ENCODE results near the gene TTLL5. TPM values are rescaled to one million over a fixed set of nuclear protein-coding genes. Genes with fewer than 3 reads are reported as not detected.

TTLL5 gene
- total RNA-seq, 1 donor, result 29.5 TPM

DNA sequence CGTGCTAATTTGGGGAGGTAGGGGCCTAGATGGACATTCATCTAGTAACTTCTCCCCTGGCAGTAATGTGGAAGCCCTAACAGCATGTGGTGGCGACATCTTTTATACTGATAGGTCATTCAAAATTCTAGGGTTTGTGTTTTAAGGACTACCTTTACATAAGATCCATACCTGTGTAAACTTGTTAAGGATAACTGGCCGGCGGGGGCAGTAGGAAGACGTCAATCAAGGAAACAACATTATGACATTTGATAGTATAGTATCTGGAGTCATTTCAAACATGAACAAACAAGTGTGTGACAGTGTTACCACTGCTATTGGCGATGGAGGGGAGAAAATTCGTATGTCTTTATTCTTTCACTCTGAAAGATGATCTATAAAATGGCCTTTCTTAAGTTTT is 120.0 kb downstream of the TTLL5 start:
- TF ChIP-seq, protein P1, sequence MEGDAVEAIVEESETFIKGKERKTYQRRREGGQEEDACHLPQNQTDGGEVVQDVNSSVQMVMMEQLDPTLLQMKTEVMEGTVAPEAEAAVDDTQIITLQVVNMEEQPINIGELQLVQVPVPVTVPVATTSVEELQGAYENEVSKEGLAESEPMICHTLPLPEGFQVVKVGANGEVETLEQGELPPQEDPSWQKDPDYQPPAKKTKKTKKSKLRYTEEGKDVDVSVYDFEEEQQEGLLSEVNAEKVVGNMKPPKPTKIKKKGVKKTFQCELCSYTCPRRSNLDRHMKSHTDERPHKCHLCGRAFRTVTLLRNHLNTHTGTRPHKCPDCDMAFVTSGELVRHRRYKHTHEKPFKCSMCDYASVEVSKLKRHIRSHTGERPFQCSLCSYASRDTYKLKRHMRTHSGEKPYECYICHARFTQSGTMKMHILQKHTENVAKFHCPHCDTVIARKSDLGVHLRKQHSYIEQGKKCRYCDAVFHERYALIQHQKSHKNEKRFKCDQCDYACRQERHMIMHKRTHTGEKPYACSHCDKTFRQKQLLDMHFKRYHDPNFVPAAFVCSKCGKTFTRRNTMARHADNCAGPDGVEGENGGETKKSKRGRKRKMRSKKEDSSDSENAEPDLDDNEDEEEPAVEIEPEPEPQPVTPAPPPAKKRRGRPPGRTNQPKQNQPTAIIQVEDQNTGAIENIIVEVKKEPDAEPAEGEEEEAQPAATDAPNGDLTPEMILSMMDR (IDR thresholded peaks at IDR 0.05; ENCODE audit: insufficient read depth, low read length), result no peak
- no peak overlapping the region for H3K4me3 ChIP-seq (ENCODE audit: low read depth, low read length)
- DNase-seq (ENCODE audit: low read depth), result no peak

DNA sequence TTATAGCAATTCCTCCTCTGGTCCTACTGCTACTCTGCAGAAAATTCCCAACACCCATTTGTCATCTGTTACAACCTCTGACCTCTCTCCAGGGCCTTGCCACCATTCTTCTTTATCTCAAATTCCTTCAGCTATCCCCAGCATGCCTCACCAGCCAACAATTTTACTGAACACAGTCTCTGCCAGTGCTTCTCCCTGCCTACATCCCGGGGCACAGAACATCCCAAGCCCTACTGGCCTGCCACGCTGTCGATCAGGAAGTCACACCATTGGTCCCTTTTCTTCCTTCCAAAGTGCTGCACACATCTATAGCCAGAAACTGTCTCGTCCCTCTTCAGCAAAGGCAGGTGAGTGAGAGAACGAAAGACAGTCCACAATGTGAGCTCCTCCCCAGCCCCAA is 122.1 kb downstream of the TTLL5 start:
- DNase-seq (ENCODE audit: low read depth), result no peak
- TF ChIP-seq, protein P1 (IDR thresholded peaks at IDR 0.05; ENCODE audit: insufficient read depth, low read length), result no peak
- no peak overlapping the region for H3K4me3 ChIP-seq (ENCODE audit: low read depth, low read length)

DNA sequence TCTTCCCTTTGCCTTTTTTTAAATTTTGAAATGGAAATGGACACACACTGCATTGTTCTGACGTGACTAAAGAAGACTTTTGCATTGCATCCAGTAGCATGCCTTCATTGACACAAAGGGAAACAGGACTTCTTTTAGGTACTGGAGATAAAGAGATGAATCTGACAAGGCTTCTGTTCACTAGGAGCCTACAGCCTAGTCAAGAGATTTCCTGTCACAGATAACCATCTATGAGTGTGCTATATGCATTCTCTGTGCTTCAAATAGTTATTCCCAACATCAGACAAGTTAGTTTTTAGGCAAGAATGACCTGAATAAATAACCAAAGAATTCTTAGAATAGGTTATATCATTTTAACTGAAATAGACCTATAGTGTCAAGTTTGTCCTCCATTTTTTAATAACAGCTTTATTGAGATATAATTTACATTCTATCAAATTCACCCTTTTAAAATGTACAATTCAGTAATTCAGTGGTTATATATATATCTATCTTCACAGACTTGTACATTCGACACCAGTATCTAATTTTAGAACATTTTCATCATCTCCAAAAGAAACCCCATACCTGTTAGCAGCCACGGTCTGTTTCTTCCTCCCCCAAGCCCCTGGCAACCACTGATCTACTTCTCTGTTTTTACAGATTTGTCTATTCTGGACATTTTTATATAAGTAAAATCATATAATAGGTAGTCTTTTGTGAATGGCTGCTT is 122.7 kb downstream of the TTLL5 start:
- DNase-seq (ENCODE audit: low read depth), result no peak
- H3K4me3 ChIP-seq (ENCODE audit: low read depth, low read length), result no peak overlapping the region
- TF ChIP-seq, protein P1 (IDR thresholded peaks at IDR 0.05; ENCODE audit: insufficient read depth, low read length), result no peak

DNA sequence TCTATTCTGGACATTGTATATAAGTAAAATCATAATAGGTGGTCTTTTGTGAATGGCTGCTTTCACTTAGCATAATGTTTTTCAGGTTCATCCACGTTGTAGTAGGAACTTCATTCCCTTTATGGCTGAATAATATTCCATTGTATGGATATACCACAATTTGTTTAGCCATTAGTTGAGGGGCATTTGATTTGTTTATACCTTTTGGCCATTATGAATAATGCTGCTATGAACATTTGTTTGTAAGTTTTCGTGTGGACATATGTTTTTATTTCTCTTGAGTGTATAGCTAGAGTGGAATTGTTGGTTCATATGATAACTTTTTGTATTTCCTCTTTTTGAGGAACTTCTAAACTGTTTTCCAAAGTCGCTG is 123.3 kb downstream of the TTLL5 start:
- TF ChIP-seq, protein P1 (IDR thresholded peaks at IDR 0.05; ENCODE audit: insufficient read depth, low read length), result no peak
- DNase-seq (ENCODE audit: low read depth), result no peak
- H3K4me3 ChIP-seq (ENCODE audit: low read depth, low read length), result no peak overlapping the region

DNA sequence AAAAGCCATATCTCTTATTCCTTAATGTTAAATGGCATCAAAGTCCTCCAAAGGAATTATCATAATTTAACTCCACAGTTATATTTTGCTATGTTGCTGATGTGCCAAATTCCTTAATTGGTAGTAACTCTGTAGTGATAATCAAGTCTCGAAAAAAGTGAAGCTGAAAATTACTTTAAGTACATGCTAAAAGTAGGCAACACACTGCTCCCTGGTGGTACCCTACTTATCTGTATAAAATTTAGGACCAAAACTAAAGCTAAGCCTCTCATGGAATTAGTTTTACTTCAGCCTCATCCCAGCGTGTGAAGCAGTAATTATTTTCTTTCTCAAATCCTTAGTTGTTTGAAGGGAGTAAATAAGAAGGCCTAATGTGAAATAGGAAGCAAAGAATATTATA is 132.8 kb downstream of the TTLL5 start:
- TF ChIP-seq, protein P1 (IDR thresholded peaks at IDR 0.05; ENCODE audit: insufficient read depth, low read length), result peak; percentile 26
- peak; percentile 56 for DNase-seq (ENCODE audit: low read depth)
- H3K4me3 ChIP-seq (ENCODE audit: low read depth, low read length), result no peak overlapping the region

- H3K4me3 ChIP-seq (ENCODE audit: low read depth, low read length), result no peak overlapping the region
- DNase-seq (ENCODE audit: low read depth), result peak; percentile 90
- TF ChIP-seq, protein P1 (IDR thresholded peaks at IDR 0.05; ENCODE audit: insufficient read depth, low read length), result peak; percentile 70
Observed at GRCh38 chr14:75794615-75795038, 133.6 kb downstream of the TTLL5 start.

- TF ChIP-seq, protein P1 (IDR thresholded peaks at IDR 0.05; ENCODE audit: insufficient read depth, low read length), result no peak
- H3K4me3 ChIP-seq (ENCODE audit: low read depth, low read length), result no peak overlapping the region
- no peak for DNase-seq (ENCODE audit: low read depth)
Observed at GRCh38 chr14:75800792-75801191, 139.7 kb downstream of the TTLL5 start.

Data from fibroblast of the aortic adventitia (primary cell).